ENCODE data around the gene VSIR.
A peak's percentile ranks its signal among the peaks of the same experiment; 100 is the strongest.

VSIR gene

DNA sequence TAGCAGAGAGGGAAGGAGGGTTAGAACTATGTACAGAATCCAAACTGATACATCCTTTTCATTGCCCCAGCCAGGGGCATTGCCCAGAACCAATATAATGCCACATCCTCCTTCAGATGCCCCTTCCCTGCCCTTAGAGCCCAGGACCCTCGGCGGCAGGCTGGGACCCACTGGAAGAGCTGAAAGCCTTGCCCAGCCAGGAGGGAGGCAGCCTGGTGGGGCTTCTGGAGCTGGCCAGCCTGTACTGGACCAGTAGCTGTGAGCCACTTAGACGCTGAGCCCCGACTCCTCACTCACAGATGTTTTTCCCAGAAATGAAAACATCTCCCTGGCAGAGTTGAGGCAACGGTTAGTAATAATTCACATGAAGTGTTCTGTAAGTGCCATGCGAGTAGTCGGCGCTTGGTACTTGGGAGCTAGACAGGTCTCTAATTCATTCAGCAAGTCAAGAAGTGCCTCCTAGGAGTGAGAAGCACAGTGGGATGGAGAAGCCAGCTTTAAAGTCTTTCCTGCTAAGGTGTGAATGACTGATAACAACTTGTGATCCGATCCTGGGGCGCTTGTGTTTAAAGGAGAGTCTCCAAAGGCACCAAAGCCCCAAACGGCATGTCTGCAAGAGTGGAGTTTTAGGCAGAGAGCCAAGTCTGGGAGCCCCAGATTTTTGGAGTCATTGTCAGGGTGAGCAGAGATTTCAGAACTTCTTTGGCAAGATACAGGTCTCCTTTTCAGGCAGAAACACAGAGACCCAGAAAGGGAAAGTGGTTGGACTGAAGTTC is 9.8 kb downstream of the VSIR start:
- DNase-seq = no peak

DNA sequence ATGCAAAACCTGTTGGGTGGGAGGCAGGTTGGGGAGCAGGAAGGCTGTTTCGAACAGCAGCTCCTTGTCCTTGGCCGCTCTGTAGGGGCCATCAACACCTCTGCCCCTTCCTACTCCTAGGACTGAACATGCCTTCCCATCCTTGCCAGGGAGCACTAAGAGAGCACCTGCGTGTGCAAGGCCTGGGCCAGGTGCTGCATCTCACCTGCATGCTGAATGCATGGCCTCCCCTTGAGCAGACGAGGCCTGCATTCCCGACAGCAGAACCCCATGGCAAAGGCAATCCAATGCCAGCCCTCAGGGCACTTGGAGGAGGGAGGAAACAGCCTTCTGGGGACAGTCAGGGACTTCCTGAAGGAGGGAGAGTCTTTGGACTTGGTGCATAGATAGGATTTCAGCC is 11.0 kb downstream of the VSIR start:
- DNase-seq = no peak

DNA sequence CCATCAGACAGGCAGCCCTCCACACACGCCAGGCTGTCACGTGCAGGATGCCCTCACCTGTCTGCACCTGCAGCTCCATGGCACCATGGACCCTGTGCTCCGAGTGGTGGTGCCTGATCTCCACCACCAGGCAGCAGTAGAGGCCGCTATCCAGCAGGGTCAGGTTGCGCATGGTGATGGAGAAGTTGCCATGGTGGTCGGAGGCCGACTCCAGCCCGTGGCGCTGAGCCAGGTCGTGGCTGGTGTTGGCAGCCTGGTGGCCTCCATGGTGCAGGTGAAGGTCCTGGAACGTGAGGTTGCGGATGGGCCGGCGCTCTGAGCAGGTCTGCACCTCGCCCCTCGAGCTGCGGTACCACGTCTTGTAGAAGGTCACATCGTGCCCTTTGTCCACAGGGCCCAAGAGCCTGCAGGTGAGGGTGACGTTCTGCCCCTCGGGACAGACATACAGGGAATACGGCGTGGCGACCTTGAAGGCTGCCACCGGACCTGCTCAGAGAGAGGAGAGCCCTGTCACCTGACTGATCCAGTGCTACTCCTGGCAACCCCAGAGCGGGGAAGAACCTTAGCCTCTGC is 11.7 kb downstream of the VSIR start:
- DNase-seq = no peak

DNA sequence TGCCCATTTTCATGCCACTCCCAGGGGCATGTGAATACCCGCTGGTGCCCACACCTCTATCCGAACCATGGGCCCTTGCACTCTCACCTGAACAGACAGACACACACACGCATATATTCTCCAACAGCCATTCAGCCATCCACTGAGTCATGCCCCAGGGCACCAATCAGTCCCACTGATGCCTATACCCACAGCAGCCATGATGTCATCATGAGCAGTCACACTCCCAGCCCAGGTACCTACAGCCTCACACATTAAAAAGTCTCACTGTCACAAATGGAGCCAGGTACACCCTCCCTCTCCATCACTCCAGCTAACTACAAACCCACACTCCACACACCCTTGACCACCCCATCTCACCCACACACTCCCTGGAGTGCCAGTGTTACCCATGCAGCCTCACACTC is 12.2 kb downstream of the VSIR start:
- DNase-seq = peak; percentile 68

DNA sequence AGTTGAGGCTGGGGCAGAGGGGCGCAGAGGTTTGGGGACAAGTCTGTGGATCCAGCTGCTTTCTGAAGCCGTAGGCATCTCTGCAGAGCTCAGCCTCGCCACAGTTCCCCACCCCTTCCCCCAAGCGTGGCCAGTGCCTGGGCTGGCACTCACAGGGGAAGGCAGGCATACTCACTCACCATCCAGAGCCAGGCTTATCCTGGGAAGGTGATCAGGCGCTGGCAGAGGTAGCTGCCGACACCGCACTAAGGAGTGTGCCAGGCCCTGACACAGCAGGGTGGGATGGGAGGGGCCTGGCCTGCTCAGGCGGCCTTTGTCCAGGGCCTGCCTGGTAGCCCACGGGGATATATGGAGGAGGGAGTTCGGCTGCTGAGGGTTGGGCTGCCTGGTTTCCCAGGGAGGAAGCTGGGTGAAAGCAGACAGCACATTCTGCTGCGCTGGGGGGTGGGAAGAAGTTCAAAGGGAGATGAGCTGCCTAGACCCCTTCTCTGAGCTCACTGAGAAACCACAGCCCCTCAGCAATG is 15.9 kb downstream of the VSIR start:
- no peak for DNase-seq

DNA sequence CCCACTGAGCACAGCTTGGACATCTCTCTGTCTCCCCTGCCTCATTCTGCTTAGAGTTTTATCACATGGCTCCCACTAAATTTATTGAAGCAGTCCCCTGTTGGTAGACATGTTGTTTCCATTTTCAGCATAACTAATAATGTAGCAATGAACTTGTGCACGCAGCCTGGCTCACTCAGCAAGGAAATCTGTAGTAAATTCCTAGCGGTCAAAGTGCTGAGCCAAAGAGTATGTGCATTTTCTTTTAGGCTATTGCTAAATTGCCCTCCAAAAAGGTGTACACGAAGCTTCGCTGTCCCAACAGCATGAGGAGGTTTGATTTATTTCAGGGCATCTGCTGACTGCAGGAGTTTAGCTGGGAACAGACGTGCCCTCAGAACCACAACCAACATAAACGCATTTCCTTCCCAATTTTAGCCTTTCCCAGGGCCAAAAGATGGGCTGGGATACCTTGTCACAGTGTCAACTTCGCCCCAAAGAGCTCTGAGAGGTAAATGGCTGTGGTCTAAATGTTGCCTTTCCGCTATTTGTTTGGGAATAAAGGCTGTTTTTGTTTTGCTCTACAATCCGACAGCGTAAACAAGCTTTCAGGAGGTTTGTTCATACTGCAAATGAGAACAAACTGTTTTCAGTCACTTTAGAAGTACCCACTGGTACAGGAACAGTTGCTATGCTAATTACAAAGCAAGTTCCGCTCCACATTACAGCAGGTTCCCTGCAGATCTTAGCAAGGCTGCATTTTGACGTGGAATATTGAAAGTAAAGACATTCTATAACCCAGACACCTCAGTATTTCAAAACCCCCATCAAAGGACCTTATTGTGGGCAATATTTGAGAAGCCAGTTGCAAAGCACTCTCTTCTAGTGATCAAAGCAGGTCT is 16.8 kb downstream of the VSIR start:
- no peak for DNase-seq

DNA sequence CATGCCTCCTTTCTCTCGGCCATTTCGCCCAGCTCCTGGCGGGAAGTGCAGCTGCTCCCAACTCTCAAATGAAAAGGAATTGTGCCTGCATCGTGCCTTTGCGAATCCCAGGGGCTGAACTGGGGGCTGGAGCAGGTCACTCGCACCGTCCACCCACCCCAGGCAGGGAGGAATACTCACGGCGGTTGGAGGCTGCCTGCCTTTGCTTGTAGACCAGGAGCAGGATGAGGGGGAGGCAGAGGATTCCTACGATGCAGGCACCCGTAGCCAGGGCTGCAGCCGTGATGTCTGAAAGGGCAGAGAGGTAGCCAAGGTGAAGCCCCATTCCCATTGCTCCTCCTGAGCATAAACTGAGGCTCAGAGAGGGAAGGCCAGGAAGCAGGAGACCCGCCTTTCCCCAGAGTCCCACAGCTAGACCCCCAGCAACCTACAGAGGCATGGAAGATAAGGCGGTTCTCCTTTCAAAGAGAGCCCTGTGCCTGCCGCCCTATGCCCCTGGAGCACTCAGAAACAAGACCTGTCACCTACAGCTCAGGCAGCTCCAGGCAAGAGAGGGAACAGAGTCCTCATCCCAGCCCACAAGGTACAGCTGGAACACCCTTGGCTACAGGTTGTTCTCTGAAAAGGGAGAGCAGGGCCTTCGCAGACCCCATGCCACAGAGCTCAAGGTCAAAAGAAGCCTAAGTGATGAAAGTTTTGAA is 18.0 kb downstream of the VSIR start:
- DNase-seq = no peak

DNA sequence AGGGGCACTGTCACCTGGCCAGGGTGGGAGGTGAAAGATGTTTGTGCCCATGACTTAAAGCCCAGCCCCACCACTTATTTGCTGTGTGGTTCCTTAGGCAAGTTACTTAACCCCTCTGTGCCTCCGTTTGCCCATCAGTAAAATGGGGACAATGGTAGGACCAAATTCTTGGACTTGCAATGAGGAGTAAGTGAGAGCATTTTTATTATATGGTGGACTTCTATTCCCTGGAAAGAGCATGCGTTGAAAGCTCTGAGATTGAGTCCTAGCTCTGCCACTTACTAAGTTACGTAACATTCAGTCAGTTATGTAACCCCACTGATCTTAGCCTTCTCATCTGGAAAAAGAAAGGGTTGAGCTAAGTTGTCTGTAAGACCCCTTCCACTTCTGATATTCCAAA is 18.8 kb downstream of the VSIR start:
- DNase-seq = no peak

DNA sequence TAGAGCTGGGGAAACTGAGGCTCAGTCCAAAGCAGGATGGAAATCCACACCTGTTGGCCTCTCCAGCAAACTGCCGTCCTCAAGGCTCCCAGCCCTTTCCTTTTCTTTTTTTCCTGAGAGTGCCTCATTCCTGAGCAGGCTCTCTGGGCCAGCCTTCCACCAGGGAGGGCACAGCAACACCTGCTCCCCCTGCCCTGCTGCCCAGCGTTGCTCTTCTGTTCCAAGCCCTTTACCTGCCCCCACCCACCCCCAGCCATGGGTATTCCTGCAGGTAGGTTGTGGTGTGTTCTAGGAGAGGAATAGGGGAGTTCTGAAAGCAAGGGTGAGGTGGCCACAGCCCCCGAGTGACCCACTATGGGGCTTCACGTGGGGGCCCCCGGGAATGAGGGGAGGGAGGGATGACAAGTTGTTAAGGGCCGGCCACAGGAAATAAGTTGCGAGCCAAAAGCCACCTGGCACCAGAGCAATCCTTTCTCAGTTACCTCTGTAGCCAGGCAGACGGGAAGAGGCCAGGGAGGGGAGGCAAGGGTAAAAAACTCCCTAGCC is 19.3 kb downstream of the VSIR start:
- no peak for DNase-seq

DNA sequence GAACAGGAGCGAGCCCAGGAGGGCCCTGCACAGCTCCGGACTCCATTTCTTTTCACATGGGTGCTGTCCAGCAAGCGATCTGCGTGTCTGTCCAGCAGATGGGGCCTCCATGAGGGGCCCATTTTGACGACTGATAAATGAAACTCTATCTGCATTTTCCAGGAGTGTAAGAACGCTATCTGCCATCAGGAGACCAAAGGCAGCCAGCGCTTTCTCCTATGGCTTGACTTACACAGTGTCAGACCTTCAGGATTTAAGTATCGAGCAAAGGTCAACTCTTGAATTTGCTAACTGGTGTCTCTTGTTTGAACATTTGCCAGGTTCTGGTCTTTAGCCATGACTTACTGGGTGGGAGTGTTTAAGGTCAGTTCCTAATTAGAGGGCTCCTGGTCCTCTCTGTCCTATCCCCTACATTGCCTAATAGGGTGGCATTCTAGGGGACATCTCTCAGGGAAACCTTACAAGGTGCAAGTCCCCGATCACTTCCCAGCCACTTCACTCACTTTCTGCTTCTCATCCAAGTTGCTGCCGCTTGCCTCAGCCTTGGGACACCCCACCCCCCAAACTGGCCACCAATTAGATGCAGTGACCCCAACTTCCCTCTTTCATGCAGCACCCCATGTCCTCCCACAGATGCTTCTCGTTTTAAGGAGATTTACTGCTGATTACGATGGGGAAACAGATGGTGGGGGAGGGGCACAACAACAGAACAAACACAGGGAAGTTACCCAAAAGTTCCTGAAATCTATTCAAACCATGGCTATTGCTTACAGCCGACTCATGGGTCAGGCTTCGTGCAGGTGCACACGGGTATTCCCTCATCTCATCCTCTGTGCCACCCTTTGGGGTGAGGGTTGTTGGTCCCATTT is 20.0 kb downstream of the VSIR start:
- DNase-seq = no peak

DNA sequence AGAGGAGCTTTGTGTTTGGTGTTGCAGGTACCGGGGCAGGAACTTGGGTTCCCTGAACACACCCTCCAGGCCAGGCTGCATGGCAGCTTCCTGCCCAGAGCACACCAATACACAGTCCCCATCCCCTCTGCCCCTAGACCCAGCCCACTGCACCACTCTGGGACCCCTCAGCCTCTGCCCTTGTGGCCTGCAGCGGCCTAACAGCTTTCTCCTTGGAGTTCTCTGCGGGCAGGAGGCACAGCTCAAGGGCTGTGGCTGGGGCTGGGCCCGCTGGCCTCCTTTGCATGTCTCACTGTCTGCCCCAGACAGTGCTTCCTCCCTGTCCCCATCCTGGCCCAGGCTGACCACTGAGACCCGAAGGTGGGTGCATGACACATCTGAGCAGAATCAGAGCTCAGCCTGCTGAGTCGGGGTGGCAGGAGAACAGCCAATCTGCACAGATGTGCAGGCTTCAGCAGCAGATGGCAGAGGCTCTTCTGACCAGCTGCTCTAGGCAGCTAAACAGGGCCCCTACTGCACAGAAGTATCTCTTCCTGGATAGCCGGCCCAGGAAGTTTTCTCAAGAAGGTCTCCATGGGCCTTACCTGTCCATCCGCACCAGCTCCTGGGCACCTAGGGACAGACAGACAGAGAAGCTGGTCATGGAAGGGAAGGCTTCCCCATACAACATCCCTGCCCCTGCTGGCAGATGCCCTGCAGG is 20.8 kb downstream of the VSIR start:
- DNase-seq = no peak

DNA sequence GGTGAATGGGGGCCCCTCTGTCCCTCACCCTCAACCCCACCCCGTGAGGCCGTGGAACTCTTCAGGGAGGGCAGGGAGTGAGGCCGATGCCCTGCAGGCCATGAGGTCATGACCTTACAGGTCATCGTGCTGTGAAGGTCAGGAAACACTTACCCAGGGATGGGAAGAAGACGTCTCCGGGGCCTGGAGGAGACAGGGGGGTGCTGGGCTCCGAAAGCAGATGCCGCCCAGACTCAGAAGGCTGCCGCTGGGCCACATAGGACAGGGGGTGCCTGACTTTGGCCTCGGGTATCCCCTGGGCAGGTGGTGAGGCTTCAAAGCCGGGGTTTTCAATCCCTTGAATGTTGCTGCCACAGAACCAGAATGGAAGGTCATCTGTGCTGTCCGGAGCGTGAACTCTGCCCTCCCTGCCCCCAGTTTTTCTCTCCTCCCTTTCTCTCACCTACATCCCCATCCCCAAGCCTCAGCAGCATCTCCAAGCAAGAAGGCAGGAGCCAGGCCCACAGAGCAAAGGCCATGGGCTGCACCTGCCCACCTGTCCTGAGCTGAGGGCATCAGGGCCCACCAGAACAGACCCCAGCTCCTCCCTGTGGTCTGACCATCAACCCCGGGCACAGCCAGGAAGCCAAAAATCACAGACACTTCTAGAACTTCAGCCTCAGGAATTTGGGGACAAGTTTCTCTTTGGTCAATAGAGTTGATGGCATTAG is 21.6 kb downstream of the VSIR start:
- no peak for DNase-seq

DNA sequence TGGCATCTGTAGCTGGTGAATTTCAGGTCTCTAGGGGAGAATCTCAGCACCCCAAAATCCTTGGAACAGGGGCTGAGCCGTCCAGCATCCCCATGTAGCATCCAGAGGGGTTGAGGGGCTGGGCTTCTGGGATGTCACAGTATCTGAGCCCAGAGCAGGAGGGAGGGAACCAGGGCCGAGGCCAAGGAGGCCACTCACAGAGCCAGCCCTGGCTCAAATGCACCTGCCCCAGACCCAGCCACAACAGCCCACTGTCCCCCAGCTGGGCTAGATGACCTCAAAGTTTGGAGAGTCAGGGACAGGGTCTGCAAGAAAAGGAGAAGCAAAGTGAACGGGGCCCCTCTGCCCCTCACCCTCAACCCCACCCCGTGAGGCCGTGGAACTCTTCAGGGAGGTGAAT is 22.3 kb downstream of the VSIR start:
- DNase-seq = no peak

DNA sequence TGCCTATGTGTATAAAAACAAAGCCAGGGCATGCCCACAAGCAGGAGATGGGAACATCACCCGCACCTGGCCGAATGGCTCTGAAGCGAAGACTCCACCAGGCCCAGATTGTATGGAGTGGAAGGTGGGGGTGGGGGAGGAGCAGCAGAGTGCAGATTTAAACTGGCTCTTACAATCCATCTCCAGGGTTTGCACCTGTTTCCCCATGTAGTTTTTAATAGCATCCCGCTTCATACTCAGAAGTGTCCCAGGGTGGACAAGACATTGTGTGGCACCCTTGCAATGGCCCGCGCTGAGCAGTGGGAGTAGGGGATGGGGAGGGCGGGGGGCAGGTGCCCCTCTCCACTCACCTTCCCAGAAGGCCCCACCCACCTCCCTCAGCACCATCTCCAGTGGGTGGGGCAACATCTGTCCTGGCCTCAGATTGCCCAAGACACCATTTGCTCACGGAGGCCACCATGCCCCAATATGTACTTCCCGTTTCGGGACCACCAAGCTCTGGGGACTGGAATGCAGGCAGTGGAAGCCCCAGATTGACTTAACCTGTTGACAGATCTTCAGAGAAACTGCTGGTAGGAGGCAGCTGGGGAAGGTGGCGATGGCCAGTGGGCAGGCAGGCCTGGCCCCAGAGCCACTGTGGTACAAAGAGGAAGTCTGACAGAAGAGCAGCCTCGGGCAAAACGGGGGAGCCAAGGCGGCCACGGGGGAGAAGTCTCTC is 23.0 kb downstream of the VSIR start:
- DNase-seq = no peak

DNA sequence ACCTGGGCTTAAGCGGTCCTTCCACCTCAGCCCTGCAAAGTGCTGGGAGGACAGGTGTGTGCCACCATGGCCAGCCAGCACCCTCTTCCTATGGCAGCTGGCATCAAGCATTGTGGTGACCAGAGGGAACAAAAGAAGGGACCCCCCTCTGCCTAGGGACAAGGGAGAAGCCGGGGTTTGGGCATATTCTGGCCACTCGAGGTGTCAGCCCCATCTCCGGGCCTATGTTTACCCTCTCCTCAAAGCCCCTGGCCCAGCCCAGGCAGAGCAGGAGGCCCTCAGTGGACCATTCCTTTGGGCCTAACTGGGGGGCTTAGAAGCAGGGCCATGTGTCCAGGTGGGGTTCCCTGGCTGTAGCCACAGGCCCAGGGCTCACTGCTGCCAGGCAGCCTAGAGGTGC is 23.9 kb downstream of the VSIR start:
- no peak for DNase-seq

DNA sequence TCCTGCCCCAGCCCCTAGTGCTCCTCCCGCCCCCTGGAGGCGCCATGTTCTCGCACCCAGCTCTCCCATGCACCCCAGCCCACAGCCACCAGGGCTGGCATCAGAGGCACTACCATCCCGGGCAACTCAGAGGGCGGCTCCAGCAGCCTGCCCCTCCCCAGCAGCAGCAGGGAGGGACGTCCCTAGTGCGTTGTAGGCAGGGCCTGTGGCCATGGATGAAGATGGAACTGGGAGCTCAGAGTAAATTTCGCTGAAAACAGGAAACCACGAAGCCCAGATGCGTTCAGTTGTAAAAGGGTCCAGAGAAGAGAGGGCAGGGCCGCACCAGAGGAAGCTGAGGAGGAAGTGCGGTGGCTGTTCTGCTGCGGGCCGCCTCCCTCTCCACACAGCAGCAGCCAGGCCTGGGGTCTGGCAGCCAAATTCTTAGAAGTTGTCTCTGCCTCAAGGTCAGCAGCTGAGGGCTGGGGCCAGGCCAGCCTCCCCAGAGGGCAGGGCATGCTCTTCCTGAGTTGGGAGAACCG is 24.6 kb downstream of the VSIR start:
- DNase-seq = peak; percentile 65

DNA sequence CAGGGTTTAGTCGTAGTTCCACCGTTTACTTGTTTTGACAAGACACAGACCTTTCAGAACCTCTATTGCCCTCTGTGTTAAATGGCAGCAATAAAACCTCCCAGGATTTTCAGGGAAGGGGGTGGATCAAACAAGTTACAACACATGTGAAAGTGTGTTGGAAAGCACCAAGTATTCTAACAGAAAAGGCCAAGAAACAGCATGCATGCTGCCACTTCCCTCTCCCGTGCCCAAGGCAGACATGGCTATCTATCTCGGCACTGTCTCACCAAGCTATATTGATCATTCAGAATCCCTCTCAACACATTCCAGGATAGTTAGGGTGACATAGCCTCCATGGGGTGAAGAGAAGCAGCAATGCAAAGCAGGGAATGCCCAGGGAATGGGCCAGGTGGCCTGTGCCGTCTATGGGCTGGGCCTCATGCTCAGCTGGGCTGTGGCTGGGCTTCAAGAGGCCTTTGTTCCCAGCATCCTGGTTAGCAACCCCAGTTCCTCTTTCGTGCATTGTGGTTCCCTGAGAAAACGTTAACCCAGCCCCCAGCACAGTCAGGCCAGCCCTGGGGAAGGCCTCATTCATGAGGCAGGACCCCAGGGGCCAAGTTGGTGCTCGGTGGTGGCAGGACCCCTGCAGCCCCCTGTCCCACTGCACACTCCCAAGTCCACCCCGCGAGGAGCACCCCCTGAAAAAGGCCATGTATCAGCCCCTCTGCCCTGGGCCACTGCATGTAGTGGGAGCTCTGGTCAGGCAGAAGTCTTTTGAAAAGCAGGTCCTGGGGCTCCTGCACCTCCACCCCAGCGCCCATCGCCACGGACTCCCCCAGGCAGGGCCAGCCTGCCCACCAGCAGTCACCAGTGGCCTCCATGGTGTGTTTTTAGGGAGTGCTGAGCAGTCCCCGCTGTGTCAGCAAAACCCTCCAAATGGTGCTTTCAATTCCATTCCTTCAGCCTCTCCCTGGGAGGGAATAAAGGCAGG is 25.5 kb downstream of the VSIR start:
- DNase-seq = no peak

DNA sequence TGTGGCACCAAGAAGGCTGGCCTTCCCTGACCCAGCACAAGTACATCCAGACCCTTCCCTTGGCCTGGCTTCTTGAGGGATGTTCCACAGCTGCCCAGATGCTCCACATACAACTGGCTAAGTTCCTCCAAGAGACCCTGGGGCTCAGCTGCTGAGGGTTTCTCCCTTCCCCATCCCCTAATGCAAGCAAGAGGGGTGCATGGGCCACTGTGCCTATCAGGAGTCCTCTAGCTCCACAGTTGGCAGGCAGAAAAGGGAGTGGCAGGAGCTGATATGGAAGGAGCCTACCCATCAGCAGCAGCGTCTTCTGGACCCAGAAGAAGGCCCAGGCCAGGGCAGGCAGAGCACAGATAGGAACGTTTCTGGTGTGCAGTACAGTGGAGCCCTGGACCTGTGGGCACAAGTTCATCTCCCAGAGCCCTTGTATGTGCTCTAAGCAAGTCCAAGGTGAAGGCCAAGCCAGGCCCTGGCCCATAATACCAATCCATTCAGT is 26.2 kb downstream of the VSIR start:
- DNase-seq = no peak
